H1 (cell line): ENCODE results near the gene HAO2. TPM values are rescaled to one million over a fixed set of nuclear protein-coding genes. Genes with fewer than 3 reads are reported as not detected.

Experiments
- ATF3 ChIP-seq: IDR thresholded peaks from 2 replicates; pipeline ENCODE4 v1.6.1; 2011; ENCODE audit warnings: low read depth, mild to moderate bottlenecking, low read length; ENCODE audit not compliant: insufficient read depth
- CREB1 ChIP-seq: IDR thresholded peaks from 2 replicates; pipeline ENCODE4 v1.6.1; 2012; ENCODE audit warnings: inconsistent platforms
- E2F6 ChIP-seq: IDR thresholded peaks from 2 replicates; pipeline ENCODE4 v1.6.1; 2012; ENCODE audit warnings: inconsistent platforms
- HDAC2 ChIP-seq, 2 experiments: fragments of 300-600 bp in 1 of 2; sonication (generic) in 1 of 2; IDR thresholded peaks; 2 replicates each; pipeline ENCODE4 v1.6.1; 2011 to 2012; ENCODE audit warnings: low read depth in 2 of 2, low read length in 2 of 2, mild to moderate bottlenecking in 2 of 2, moderate library complexity in 2 of 2, borderline replicate concordance in 1 of 2, inconsistent platforms in 1 of 2
- NRF1 ChIP-seq: IDR thresholded peaks from 2 replicates; pipeline ENCODE4 v1.6.1; 2011; ENCODE audit warnings: mild to moderate bottlenecking, low read depth, low read length, improper control_type of control experiment
- RFX5 ChIP-seq: IDR thresholded peaks from 2 replicates; pipeline ENCODE4 v1.6.1; 2011; ENCODE audit warnings: low read depth, low read length, improper control_type of control experiment, borderline replicate concordance
- SAP30 ChIP-seq: fragments of 300-600 bp; sonication (generic); IDR thresholded peaks from 2 replicates; pipeline ENCODE4 v1.7.1; 2012; ENCODE audit warnings: low read length, moderate library complexity, mild to moderate bottlenecking, inconsistent platforms; ENCODE audit not compliant: insufficient read depth, insufficient replicate concordance
- TCF12 ChIP-seq: IDR thresholded peaks from 2 replicates; pipeline ENCODE4 v1.6.1; 2011; ENCODE audit warnings: low read depth, mild to moderate bottlenecking, low read length
- polyA plus RNA-seq, 7 experiments: library from polyadenylated mRNA; depleted of rRNA in 3 of 7; stranded (reverse) in 5 of 7; unstranded in 2 of 7; fragments of >200 nt in 5 of 7; fragments of 200-250 nt in 2 of 7; gene quantifications; 1 replicate in 5 of 7; 2 replicates in 1 of 7; 4 replicates in 1 of 7; pipeline versions ENCODE4 v1.2.1 to v1.2.3, GENCODE V29; 2011 to 2013; ENCODE audit warnings: missing spikeins in 2 of 7, mixed read lengths in 2 of 7
- total RNA-seq: library from RNA; stranded (reverse); fragmentation: NEBNext Ultra II Directional; extraction: Animal tissue kit (Norgen Biotek cat#: 25700); gene quantifications from 2 replicates; pipeline ENCODE4 v1.2.1, GENCODE V29; 2021

The HAO2 gene
- total and polyA plus RNA-seq, 2 of the 8 experiments (the other 6 are each of a cell fraction or from before 2014, with no cell fraction given), result not detected

- TF ChIP-seq HDAC2 (IDR thresholded peaks at IDR 0.05; ENCODE audit: borderline replicate concordance in 1 of 2, low read depth in 2 of 2, low read length in 2 of 2) (no peak), CREB1 (no peak), SAP30 (no peak), RFX5 (no peak), ATF3 (no peak), NRF1 (no peak), TCF12 (no peak), E2F6 (no peak)
- TF ChIP-seq, all 59 proteins: peak for 0
These were observed 44.4 kb upstream of the HAO2 start (continued) for GRCh38 chr1:119324198-119324597.
